H9 (cell line): ENCODE measurements around the gene MRC2. TPM values are rescaled to one million over a fixed set of nuclear protein-coding genes. Genes with fewer than 3 reads are reported as not detected.

ENCODE experiments used
- DNase-seq: peaks from one replicate; pipeline ENCODE4 v3.0.0-alpha.2; 2017
- H2AFZ ChIP-seq: one replicate; pipeline ENCODE4 v1.6.1; 2013; ENCODE audit warnings: mild to moderate bottlenecking, low read length, control low read depth, moderate library complexity
- H2AK5ac ChIP-seq: 2 replicates; pipeline ENCODE4 v1.6.1; 2013; ENCODE audit warnings: low read length, control low read depth, mixed read lengths; ENCODE audit not compliant: insufficient read length
- H2BK120ac ChIP-seq: one replicate; pipeline ENCODE4 v1.6.1; 2013; ENCODE audit warnings: low read depth, mild to moderate bottlenecking, low read length, control low read depth, inconsistent platforms; ENCODE audit not compliant: poor library complexity, severe bottlenecking
- H2BK12ac ChIP-seq: 2 replicates; pipeline ENCODE4 v1.6.1; 2013; ENCODE audit warnings: low read length, control low read depth, mixed read lengths, low read depth; ENCODE audit not compliant: insufficient read length
- H2BK15ac ChIP-seq: 2 replicates; pipeline ENCODE4 v1.6.1; 2013; ENCODE audit warnings: low read depth, low read length, control low read depth
- H2BK20ac ChIP-seq: one replicate; pipeline ENCODE4 v1.6.1; 2013; ENCODE audit warnings: low read depth, mild to moderate bottlenecking, low read length, control low read depth, inconsistent platforms; ENCODE audit not compliant: poor library complexity, severe bottlenecking
- H2BK5ac ChIP-seq: 2 replicates; pipeline ENCODE4 v1.6.1; 2013; ENCODE audit warnings: low read length, control low read depth, mixed read lengths; ENCODE audit not compliant: insufficient read length
- H3K14ac ChIP-seq: 2 replicates; pipeline ENCODE4 v1.6.1; 2013; ENCODE audit warnings: low read length, control low read depth; ENCODE audit not compliant: insufficient read depth
- H3K18ac ChIP-seq: 2 replicates; pipeline ENCODE4 v1.6.1; 2013; ENCODE audit warnings: low read depth, mild to moderate bottlenecking, mixed read lengths, low read length, control low read depth; ENCODE audit not compliant: insufficient read length
- H3K23ac ChIP-seq: 2 replicates; pipeline ENCODE4 v1.6.1; 2013; ENCODE audit warnings: low read length, control low read depth, mixed read lengths, low read depth; ENCODE audit not compliant: insufficient read length
- H3K23me2 ChIP-seq: 2 replicates; pipeline ENCODE4 v1.6.1; 2013; ENCODE audit warnings: low read depth, mild to moderate bottlenecking, mixed read lengths, low read length, control low read depth; ENCODE audit not compliant: insufficient read length, poor library complexity, severe bottlenecking
- H3K27ac ChIP-seq: 2 replicates; pipeline ENCODE4 v1.5.1; 2013; ENCODE audit warnings: low read length, control low read depth, mixed read lengths, low read depth; ENCODE audit not compliant: insufficient read length
- H3K27me3 ChIP-seq: 2 replicates; pipeline ENCODE4 v1.6.1; 2013; ENCODE audit warnings: low read length, control low read depth, inconsistent platforms; ENCODE audit not compliant: insufficient read depth
- H3K4ac ChIP-seq: 2 replicates; pipeline ENCODE4 v1.6.1; 2013; ENCODE audit warnings: low read depth, mild to moderate bottlenecking, control low read depth, inconsistent platforms, low read length, moderate library complexity
- H3K4me1 ChIP-seq: 2 replicates; pipeline ENCODE4 v1.6.1; 2013; ENCODE audit warnings: low read length, control low read depth, inconsistent platforms; ENCODE audit not compliant: insufficient read depth
- H3K4me2 ChIP-seq: 2 replicates; pipeline ENCODE4 v1.6.1; 2013; ENCODE audit warnings: low read length, control low read depth, mixed read lengths; ENCODE audit not compliant: insufficient read length, insufficient read depth
- H3K56ac ChIP-seq: 2 replicates; pipeline ENCODE4 v1.6.1; 2013; ENCODE audit warnings: low read depth, mild to moderate bottlenecking, mixed read lengths, low read length, control low read depth; ENCODE audit not compliant: insufficient read length
- H3K79me1 ChIP-seq: 2 replicates; pipeline ENCODE4 v1.6.1; 2013; ENCODE audit warnings: low read depth, mild to moderate bottlenecking, moderate library complexity, low read length, control low read depth, inconsistent platforms; ENCODE audit not compliant: insufficient read depth, poor library complexity, severe bottlenecking
- H3K79me2 ChIP-seq: 2 replicates; pipeline ENCODE4 v1.6.1; 2013; ENCODE audit warnings: low read length, control low read depth, inconsistent platforms; ENCODE audit not compliant: insufficient read depth
- H3K9ac ChIP-seq: 2 replicates; pipeline ENCODE4 v1.6.1; 2013; ENCODE audit warnings: low read length, control low read depth, mixed read lengths; ENCODE audit not compliant: insufficient read length; ENCODE audit errors: extremely low read depth
- H3K9me3 ChIP-seq: one replicate; pipeline ENCODE4 v1.6.1; 2013; ENCODE audit warnings: low read depth, low read length, inconsistent platforms; ENCODE audit not compliant: control insufficient read depth
- H3T11ph ChIP-seq: one replicate; pipeline ENCODE4 v1.6.1; 2013; ENCODE audit warnings: mild to moderate bottlenecking, low read length, control low read depth, inconsistent platforms
- H4K20me1 ChIP-seq: one replicate; pipeline ENCODE4 v1.6.1; 2013; ENCODE audit not compliant: control insufficient read depth, insufficient read length, insufficient read depth
- H4K5ac ChIP-seq: 2 replicates; pipeline ENCODE4 v1.6.1; 2013; ENCODE audit warnings: low read depth, mild to moderate bottlenecking, mixed read lengths, low read length, control low read depth; ENCODE audit not compliant: insufficient read length
- H4K8ac ChIP-seq: replicated peaks from 2 replicates; pipeline ENCODE4 v1.6.1; 2013; ENCODE audit warnings: low read length, control low read depth, mixed read lengths, low read depth; ENCODE audit not compliant: insufficient read length
- H4K91ac ChIP-seq: 2 replicates; pipeline ENCODE4 v1.6.1; 2013; ENCODE audit warnings: low read depth, mild to moderate bottlenecking, moderate library complexity, mixed read lengths, low read length, control low read depth; ENCODE audit not compliant: insufficient read length
- H3K27ac Mint-ChIP-seq, 3 experiments: 2 replicates in 2 of 3; 3 replicates in 1 of 3; pipeline ENCODE4 v1.8.0; 2020 to 2021; ENCODE audit warnings: mixed read lengths in 3 of 3, mild to moderate bottlenecking in 1 of 3, moderate library complexity in 1 of 3
- H3K27me3 Mint-ChIP-seq: 2 replicates; pipeline ENCODE4 v1.8.0; 2021; ENCODE audit warnings: low read depth, mild to moderate bottlenecking, moderate library complexity, mixed read lengths
- H3K36me3 Mint-ChIP-seq, 3 experiments: 2 replicates in 2 of 3; 3 replicates in 1 of 3; pipeline ENCODE4 v1.8.0; 2020 to 2021; ENCODE audit warnings: low read depth in 3 of 3, mixed read lengths in 3 of 3; ENCODE audit not compliant: insufficient read depth in 1 of 3
- H3K4me1 Mint-ChIP-seq, 2 experiments: 2 replicates each; pipeline ENCODE4 v1.8.0; 2020; ENCODE audit warnings: mixed read lengths in 2 of 2
- H3K4me3 Mint-ChIP-seq, 2 experiments: 2 replicates in 1 of 2; 3 replicates in 1 of 2; pipeline ENCODE4 v1.8.0; 2020 to 2021; ENCODE audit warnings: mild to moderate bottlenecking in 2 of 2, mixed read lengths in 2 of 2, moderate library complexity in 1 of 2
- H3K9me3 Mint-ChIP-seq, 2 experiments: 2 replicates in 1 of 2; 3 replicates in 1 of 2; pipeline ENCODE4 v1.8.0; 2020; ENCODE audit warnings: mild to moderate bottlenecking in 2 of 2, mixed read lengths in 2 of 2, moderate library complexity in 1 of 2
- CTCF ChIP-seq: fragments of 200-600 bp; sonication (generic); conservative IDR thresholded peaks from 3 replicates; pipeline ENCODE4 v1.8.0; 2021; ENCODE audit warnings: antibody characterized with exemption, mild to moderate bottlenecking
- WGBS: extraction: QIAGEN DNeasy Blood & Tissue Kit; methylation state at CpG from one replicate; pipeline ENCODE4 v1.1.7; 2013; ENCODE audit warnings: missing lambda C conversion rate, low lambda C conversion rate, mixed read lengths; ENCODE audit not compliant: insufficient read length; ENCODE audit errors: extremely low coverage; 5-methylcytosine and 5-hydroxymethylcytosine counted together
- total RNA-seq: library from RNA; stranded (reverse); gene quantifications from 2 replicates; pipeline ENCODE4 v1.2.1, GENCODE V29; 2021

The MRC2 gene
- total RNA-seq, 1 experiment from 2014 or later, result 18.7 TPM

- Mint-ChIP-seq H3K36me3 (peaks cover 0 to 4% (median 2%) of the 10 kb centered on the region in 3 experiments; a peak in 1 of 7 replicates), H3K9me3 (no peaks in the 10 kb centered on the region), H3K4me1 (peaks cover 0 to 11% of the 10 kb centered on the region in 2 experiments; a peak in 2 of 4 replicates), H3K27ac (0 out of 7 replicates have a peak overlapping the region, but pooled peaks of 1 of the 3 experiments have one; percentile 34), H3K4me3 (no peak overlapping the region; a peak in 1 of 5 replicates), H3K27me3 (no peaks in the 10 kb centered on the region)
- TF ChIP-seq CTCF, result no peak
- H2BK15ac ChIP-seq, result no peak overlapping the region
- no peak for DNase-seq
- no peak overlapping the region for H2BK20ac ChIP-seq
- no peak overlapping the region for H3K9ac ChIP-seq
- H2BK12ac ChIP-seq, result no peak overlapping the region
- H2BK120ac ChIP-seq, result no peak overlapping the region
- H3K4me2 ChIP-seq, result no peak overlapping the region
- no peak overlapping the region for H2BK5ac ChIP-seq
- no peaks in the 10 kb centered on the region for H3K79me2 ChIP-seq
- no peak overlapping the region for H3K18ac ChIP-seq
- H3T11ph ChIP-seq, result no peak overlapping the region
- H3K79me1 ChIP-seq, result no peaks in the 10 kb centered on the region
- H2AK5ac ChIP-seq, result no peak overlapping the region
- no peak overlapping the region for H3K56ac ChIP-seq
- no peaks in the 10 kb centered on the region for H3K9me3 ChIP-seq
- no peak overlapping the region for H3K23ac ChIP-seq
- H3K14ac ChIP-seq, result no peak overlapping the region
- H3K27me3 ChIP-seq, result no peaks in the 10 kb centered on the region
- H3K27ac ChIP-seq, result no peak overlapping the region
- H3K23me2 ChIP-seq, result no peaks in the 10 kb centered on the region
- H4K5ac ChIP-seq, result no peak overlapping the region
- H2AFZ ChIP-seq, result no peak overlapping the region
- no peaks in the 10 kb centered on the region for H4K20me1 ChIP-seq
- WGBS, result no CpG with 5 or more reads among the region's 16 CpGs
- no peaks in the 10 kb centered on the region for H3K4me1 ChIP-seq
- H4K8ac ChIP-seq, result no peak overlapping the region
- no peak overlapping the region for H3K4ac ChIP-seq
- no peak overlapping the region for H4K91ac ChIP-seq
Measured at GRCh38 chr17:62676231-62676943, 48.9 kb downstream of the MRC2 start.
